Activated T-helper 17 cell treated with anti-CD3 and anti-CD28 coated beads, Interleukin-2, amount 50 U/mL, for 72 hours (primary cell): ENCODE data around the gene STX16. TPM values are rescaled to one million over a fixed set of nuclear protein-coding genes. Genes with fewer than 3 reads are reported as not detected.

ENCODE experiments used
- ATAC-seq: fragments of 150-1000 bp; cut with Tn5 transposase; replicated peaks from 2 replicates; pipeline ENCODE4 v1.10.0; 2021; ENCODE audit warnings: mild to moderate bottlenecking, moderate library complexity
- H3K27ac Mint-ChIP-seq: one replicate; pipeline ENCODE4 v1.8.0; 2022; ENCODE audit warnings: mixed read lengths
- H3K27me3 Mint-ChIP-seq: one replicate; pipeline ENCODE4 v1.8.0; 2022; ENCODE audit warnings: mixed read lengths
- H3K36me3 Mint-ChIP-seq: one replicate; pipeline ENCODE4 v1.8.0; 2022; ENCODE audit warnings: low read depth, mild to moderate bottlenecking, mixed read lengths
- H3K4me1 Mint-ChIP-seq: one replicate; pipeline ENCODE4 v1.8.0; 2022; ENCODE audit warnings: mixed read lengths
- H3K4me3 Mint-ChIP-seq: one replicate; pipeline ENCODE4 v1.8.0; 2022; ENCODE audit warnings: mild to moderate bottlenecking, mixed read lengths
- H3K9me3 Mint-ChIP-seq: one replicate; pipeline ENCODE4 v1.8.0; 2022; ENCODE audit warnings: mixed read lengths
- total RNA-seq, 2 donors: library from RNA; stranded (reverse); gene quantifications; one replicate each; pipeline ENCODE4 v1.2.3, GENCODE V29; 2022

The STX16 gene
- total RNA-seq, 2 donors from 2014 or later: 95.3 to 130 TPM

GRCh38 chr20:58664883-58665282 is 13.8 kb downstream of the STX16 start:
- Mint-ChIP-seq H3K4me3 (no peak overlapping the region), H3K4me1 (peaks cover 20% of the 10 kb centered on the region), H3K27ac (peak overlapping the region; percentile 68), H3K9me3 (no peaks in the 10 kb centered on the region), H3K36me3 (peaks cover 84% of the 10 kb centered on the region), H3K27me3 (no peaks in the 10 kb centered on the region)
- ATAC-seq: no peak

DNA sequence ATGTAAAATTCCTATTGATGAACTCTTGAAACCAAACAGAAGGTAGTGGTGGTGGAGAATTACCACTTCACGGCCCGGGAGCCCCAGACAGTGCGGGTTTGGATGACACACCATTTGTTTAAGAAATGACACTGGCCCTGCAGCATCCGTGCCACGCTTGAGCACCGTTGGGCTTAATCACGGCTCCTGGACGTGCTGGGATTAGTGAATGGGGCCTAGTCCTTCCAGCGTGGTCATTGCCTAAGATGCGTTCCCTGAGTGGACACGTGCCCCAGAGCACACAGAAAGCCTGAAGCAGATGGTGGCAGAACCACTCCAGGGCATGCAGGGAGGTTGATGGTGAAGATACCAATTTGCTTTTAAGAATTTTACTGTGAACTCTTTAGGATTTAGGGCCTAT is 14.5 kb downstream of the STX16 start:
- Mint-ChIP-seq H3K27me3 (no peaks in the 10 kb centered on the region), H3K36me3 (peaks cover 84% of the 10 kb centered on the region), H3K4me1 (peaks cover 14% of the 10 kb centered on the region), H3K4me3 (no peak overlapping the region), H3K27ac (peak overlapping the region; percentile 68), H3K9me3 (no peaks in the 10 kb centered on the region)
- no peak for ATAC-seq

- Mint-ChIP-seq H3K27me3 (no peaks in the 10 kb centered on the region), H3K4me1 (peaks cover 4% of the 10 kb centered on the region), H3K36me3 (peaks cover 84% of the 10 kb centered on the region), H3K4me3 (no peak overlapping the region), H3K9me3 (no peaks in the 10 kb centered on the region), H3K27ac (peak overlapping the region; percentile 0)
- ATAC-seq: no peak
These were observed 15.6 kb downstream of the STX16 start for GRCh38 chr20:58666702-58667101.

- no peak for ATAC-seq
- H3K4me1 Mint-ChIP-seq: no peaks in the 10 kb centered on the region
- no peak overlapping the region for H3K4me3 Mint-ChIP-seq
- H3K9me3 Mint-ChIP-seq: no peaks in the 10 kb centered on the region
- peak overlapping the region; percentile 56 for H3K27ac Mint-ChIP-seq
- peaks cover 87% of the 10 kb centered on the region for H3K36me3 Mint-ChIP-seq
- no peaks in the 10 kb centered on the region for H3K27me3 Mint-ChIP-seq
These were observed 16.9 kb downstream of the STX16 start for GRCh38 chr20:58667975-58668374.

DNA sequence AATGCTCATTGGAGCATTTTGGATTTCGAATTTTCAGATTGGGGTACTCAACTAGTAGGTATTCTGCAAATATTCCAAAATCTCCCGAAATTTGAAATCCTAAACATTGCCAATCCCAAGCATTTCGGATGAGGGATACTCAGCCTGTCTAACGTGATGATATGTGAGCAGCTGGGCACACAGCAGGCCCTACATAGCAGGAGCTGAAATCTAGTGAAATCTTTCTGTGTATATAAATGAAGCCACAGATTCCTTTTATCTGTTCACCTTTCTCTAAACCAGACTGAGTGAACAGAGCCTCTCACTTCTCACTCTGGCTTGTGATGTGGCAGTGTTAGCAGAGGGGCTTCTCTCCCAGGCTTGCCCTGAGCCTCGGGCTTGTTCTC is 17.8 kb downstream of the STX16 start:
- no peak overlapping the region for H3K4me3 Mint-ChIP-seq
- H3K36me3 Mint-ChIP-seq: peaks cover 87% of the 10 kb centered on the region
- H3K27ac Mint-ChIP-seq: no peak overlapping the region
- no peak for ATAC-seq
- H3K4me1 Mint-ChIP-seq: no peaks in the 10 kb centered on the region
- no peaks in the 10 kb centered on the region for H3K9me3 Mint-ChIP-seq
- no peaks in the 10 kb centered on the region for H3K27me3 Mint-ChIP-seq

GRCh38 chr20:58669287-58670006 is 18.4 kb downstream of the STX16 start:
- no peak for ATAC-seq
- H3K9me3 Mint-ChIP-seq: no peaks in the 10 kb centered on the region
- no peak overlapping the region for H3K4me3 Mint-ChIP-seq
- no peaks in the 10 kb centered on the region for H3K4me1 Mint-ChIP-seq
- H3K27ac Mint-ChIP-seq: no peak overlapping the region
- H3K36me3 Mint-ChIP-seq: peaks cover 87% of the 10 kb centered on the region
- H3K27me3 Mint-ChIP-seq: no peaks in the 10 kb centered on the region

DNA sequence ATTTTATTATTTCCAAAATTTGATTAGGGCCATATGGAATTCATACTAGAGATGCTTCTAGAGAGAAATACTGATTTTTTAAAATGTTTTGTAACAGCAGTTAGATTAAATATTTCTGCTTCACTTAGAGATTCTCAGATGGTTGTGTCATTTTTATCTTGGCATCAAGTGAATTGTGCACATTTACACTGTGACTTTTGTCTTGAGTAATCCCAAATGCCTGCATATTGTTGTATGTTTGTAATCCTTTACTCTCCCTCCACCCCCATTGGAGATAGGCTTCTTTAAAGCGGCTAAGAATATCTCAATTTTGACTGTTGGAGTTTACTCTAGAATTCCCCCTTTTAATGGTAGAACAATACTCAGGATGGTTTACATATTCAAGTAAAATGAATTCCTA is 19.0 kb downstream of the STX16 start:
- no peak overlapping the region for H3K27ac Mint-ChIP-seq
- H3K4me3 Mint-ChIP-seq: no peak overlapping the region
- ATAC-seq: no peak
- peaks cover 90% of the 10 kb centered on the region for H3K36me3 Mint-ChIP-seq
- no peaks in the 10 kb centered on the region for H3K9me3 Mint-ChIP-seq
- no peaks in the 10 kb centered on the region for H3K27me3 Mint-ChIP-seq
- no peaks in the 10 kb centered on the region for H3K4me1 Mint-ChIP-seq

GRCh38 chr20:58670659-58671058 is 19.6 kb downstream of the STX16 start:
- no peak overlapping the region for H3K27ac Mint-ChIP-seq

DNA sequence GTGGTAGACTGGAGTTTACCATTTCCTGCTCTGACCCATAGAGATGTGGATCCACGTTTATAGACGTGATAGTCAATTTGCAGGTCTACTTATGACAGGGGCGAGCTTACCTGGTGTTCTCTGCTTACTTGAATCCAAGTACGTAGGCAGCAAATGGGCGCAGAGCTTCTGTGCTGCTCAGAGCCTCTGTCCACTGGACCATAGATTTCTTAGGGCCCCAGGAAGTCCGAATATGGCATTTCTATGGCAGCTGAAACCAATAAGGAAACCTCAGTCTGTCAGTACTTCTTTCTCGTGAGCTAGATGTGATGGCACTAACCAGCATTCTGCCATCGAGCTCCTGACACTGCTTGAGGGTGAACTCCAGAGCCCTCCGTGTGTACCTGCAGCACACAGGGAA is 22.0 kb downstream of the STX16 start:
- no peaks in the 10 kb centered on the region for H3K9me3 Mint-ChIP-seq
- no peaks in the 10 kb centered on the region for H3K27me3 Mint-ChIP-seq
- ATAC-seq: no peak
- no peak overlapping the region for H3K4me3 Mint-ChIP-seq
- no peak overlapping the region for H3K27ac Mint-ChIP-seq
- H3K4me1 Mint-ChIP-seq: no peaks in the 10 kb centered on the region
- peaks cover 95% of the 10 kb centered on the region for H3K36me3 Mint-ChIP-seq

More at GRCh38 chr20:58670659-58671058, 19.6 kb downstream of the STX16 start:
- no peaks in the 10 kb centered on the region for H3K27me3 Mint-ChIP-seq
- peaks cover 91% of the 10 kb centered on the region for H3K36me3 Mint-ChIP-seq
- no peak for ATAC-seq
- H3K9me3 Mint-ChIP-seq: no peaks in the 10 kb centered on the region
- no peaks in the 10 kb centered on the region for H3K4me1 Mint-ChIP-seq
- no peak overlapping the region for H3K4me3 Mint-ChIP-seq

- no peak for ATAC-seq
- H3K4me1 Mint-ChIP-seq: peaks cover 5% of the 10 kb centered on the region
These were observed 24.1 kb downstream of the STX16 start for GRCh38 chr20:58675146-58675584.

DNA sequence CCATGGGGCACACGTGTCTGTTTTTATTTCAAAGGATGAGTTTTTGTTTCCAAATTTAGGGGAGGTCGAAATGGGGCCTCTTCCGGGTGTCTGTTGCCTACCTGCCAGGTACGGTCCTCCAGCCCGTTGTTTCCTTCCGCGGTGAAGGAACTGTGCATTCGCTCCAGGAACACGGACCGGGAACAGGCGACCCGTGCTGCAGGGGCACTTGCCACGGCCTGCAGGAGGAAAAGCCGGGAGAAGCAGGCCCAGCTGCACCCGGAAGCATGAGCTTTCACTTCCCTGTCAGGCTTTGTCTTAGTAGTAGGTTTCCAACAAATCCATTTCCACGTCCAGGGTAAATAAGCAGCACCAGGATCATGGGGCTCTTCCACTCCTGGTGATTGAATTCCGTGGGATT is 24.6 kb downstream of the STX16 start:
- H3K4me1 Mint-ChIP-seq: peaks cover 5% of the 10 kb centered on the region
- no peak for ATAC-seq
- no peak overlapping the region for H3K4me3 Mint-ChIP-seq
- peaks cover 99% of the 10 kb centered on the region for H3K36me3 Mint-ChIP-seq
- no peaks in the 10 kb centered on the region for H3K9me3 Mint-ChIP-seq
- no peaks in the 10 kb centered on the region for H3K27me3 Mint-ChIP-seq
- H3K27ac Mint-ChIP-seq: no peak overlapping the region

More at GRCh38 chr20:58675146-58675584, 24.1 kb downstream of the STX16 start:
- Mint-ChIP-seq H3K9me3 (no peaks in the 10 kb centered on the region), H3K36me3 (peaks cover 99% of the 10 kb centered on the region), H3K27ac (no peak overlapping the region), H3K27me3 (no peaks in the 10 kb centered on the region), H3K4me3 (no peak overlapping the region)

DNA sequence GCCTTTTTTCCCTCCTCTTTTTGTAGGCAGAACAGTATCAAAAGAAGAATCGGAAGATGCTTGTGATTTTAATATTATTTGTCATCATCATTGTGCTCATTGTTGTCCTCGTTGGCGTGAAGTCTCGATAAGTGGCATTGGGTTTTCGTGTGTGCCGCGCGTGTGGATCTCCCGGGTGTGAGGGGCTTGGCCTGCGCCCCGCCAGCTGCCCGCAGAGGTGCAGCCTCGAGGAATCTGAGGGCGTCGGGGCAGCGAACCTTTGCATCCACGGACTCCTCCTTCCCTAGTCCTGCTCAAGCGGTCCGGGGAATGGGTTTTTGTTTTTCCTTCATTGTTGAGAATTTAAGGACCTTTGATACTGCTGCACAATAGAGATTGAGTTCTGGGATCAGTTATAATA is 25.1 kb downstream of the STX16 start:
- H3K27me3 Mint-ChIP-seq: no peaks in the 10 kb centered on the region
- peaks cover 96% of the 10 kb centered on the region for H3K36me3 Mint-ChIP-seq
- peaks cover 5% of the 10 kb centered on the region for H3K4me1 Mint-ChIP-seq
- no peak overlapping the region for H3K27ac Mint-ChIP-seq
- ATAC-seq: no peak
- no peak overlapping the region for H3K4me3 Mint-ChIP-seq
- no peaks in the 10 kb centered on the region for H3K9me3 Mint-ChIP-seq

- no peaks in the 10 kb centered on the region for H3K27me3 Mint-ChIP-seq
- ATAC-seq: no peak
- peaks cover 5% of the 10 kb centered on the region for H3K4me1 Mint-ChIP-seq
- H3K9me3 Mint-ChIP-seq: no peaks in the 10 kb centered on the region
- peaks cover 87% of the 10 kb centered on the region for H3K36me3 Mint-ChIP-seq
- no peak overlapping the region for H3K27ac Mint-ChIP-seq
- H3K4me3 Mint-ChIP-seq: no peak overlapping the region
These were observed 26.1 kb downstream of the STX16 start for GRCh38 chr20:58677079-58677604.

DNA sequence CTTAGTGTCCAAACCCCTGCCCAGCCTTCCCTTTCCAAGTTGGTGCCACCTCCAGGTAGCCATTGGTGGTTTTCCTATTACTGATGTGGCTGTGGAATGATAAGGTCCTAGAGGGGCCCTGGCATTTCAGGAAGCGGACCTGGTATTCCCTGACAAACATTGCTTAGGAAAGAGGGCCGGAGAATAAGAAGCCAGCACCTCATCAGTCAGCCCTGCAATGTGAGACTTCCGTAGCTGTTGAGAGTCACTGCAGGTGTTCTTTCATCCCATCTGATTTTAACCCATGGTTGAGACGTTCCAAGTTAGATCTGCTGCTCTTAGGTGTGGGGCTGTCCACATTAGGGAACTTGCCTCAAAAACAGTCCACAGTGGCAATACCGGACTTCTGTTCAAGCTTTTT is 26.7 kb downstream of the STX16 start:
- H3K36me3 Mint-ChIP-seq: peaks cover 87% of the 10 kb centered on the region
- no peak overlapping the region for H3K27ac Mint-ChIP-seq
- H3K27me3 Mint-ChIP-seq: no peaks in the 10 kb centered on the region
- peaks cover 5% of the 10 kb centered on the region for H3K4me1 Mint-ChIP-seq
- ATAC-seq: no peak
- no peak overlapping the region for H3K4me3 Mint-ChIP-seq
- H3K9me3 Mint-ChIP-seq: no peaks in the 10 kb centered on the region

DNA sequence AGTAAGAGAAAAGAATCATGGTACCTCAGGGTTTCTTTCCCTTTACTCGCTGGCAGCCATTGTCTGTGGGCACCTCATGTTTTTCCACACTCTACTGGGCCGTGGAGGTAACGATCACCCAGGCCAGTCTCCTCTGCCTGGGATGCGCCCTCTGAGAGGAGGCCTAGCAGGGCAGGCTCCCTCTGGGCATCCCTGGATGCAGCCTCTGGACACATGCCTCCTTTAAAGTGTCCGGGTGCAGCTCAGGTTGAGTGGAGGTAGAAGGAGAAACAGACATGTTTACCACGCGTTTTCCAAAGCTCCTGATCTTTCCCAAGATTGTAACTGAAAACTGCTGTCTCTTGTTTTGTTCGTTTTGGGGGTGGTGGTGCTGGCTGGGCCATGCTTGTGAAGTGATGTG is 27.7 kb downstream of the STX16 start:
- H3K36me3 Mint-ChIP-seq: peaks cover 83% of the 10 kb centered on the region
- H3K27me3 Mint-ChIP-seq: no peaks in the 10 kb centered on the region
- peaks cover 5% of the 10 kb centered on the region for H3K4me1 Mint-ChIP-seq
- no peak for ATAC-seq
- no peak overlapping the region for H3K27ac Mint-ChIP-seq
- H3K9me3 Mint-ChIP-seq: no peaks in the 10 kb centered on the region
- H3K4me3 Mint-ChIP-seq: no peak overlapping the region
